SH-SY5Y (cell line): ENCODE data around the gene UBASH3A.

Experiments
- GATA2 ChIP-seq: IDR thresholded peaks from 2 replicates; pipeline ENCODE4 v1.6.1; 2011; ENCODE audit warnings: mild to moderate bottlenecking, low read depth, low read length
- GATA3 ChIP-seq: IDR thresholded peaks from 2 replicates; pipeline ENCODE4 v1.6.1; 2011; ENCODE audit warnings: low read depth, mild to moderate bottlenecking, low read length, moderate library complexity

GRCh38 chr21:42377951-42378340, 25.8 kb upstream of the UBASH3A start:
- TF ChIP-seq GATA2: no peak
- TF ChIP-seq GATA3: no peak
